ENCODE data around the gene MYO18B. TPM values are rescaled to one million over a fixed set of nuclear protein-coding genes. Genes with fewer than 3 reads are reported as not detected.

MYO18B gene
- total and polyA plus RNA-seq, 2 of the 4 experiments (the other 2 are of a cell fraction) = under 0.01 TPM; not detected in 1

GRCh38 chr22:25718135-25718840 is 23.7 kb upstream of the MYO18B start:
- no peak for DNase-seq
- no peak overlapping the region for H3K27ac ChIP-seq (ENCODE audit: insufficient read depth, low read length)
- H3K9ac ChIP-seq (ENCODE audit: low read depth, low read length) = no peak overlapping the region
- H2AK9ac ChIP-seq (replicated peaks; ENCODE audit: low read depth, low read length, poor library complexity) = no peak overlapping the region
- no peak overlapping the region for H3K14ac ChIP-seq (replicated peaks; ENCODE audit: low read depth, low read length)
- no peaks in the 10 kb centered on the region for H3K4me1 ChIP-seq (ENCODE audit: control insufficient read depth, insufficient read depth, low read length)
- H2BK20ac ChIP-seq (ENCODE audit: low read depth, low read length) = no peak overlapping the region
- 90% methylated on average over 2 of the region's 10 CpGs; no CpG with 5 or more reads in 1 of the 2 experiments for WGBS, 2 experiments (ENCODE audit: extremely low coverage in 2 of 2, insufficient read length in 1 of 2)
- H3K4ac ChIP-seq (ENCODE audit: low read depth, low read length) = no peak overlapping the region
- no peak overlapping the region for H2BK120ac ChIP-seq (ENCODE audit: low read depth, low read length)
- no peak overlapping the region for H4K91ac ChIP-seq (ENCODE audit: insufficient read depth, low read depth, low read length)
- in situ Hi-C loops (cut with MboI; ENCODE audit: low sequenced_read_pairs) = no loop called here
- TF ChIP-seq RFX5 (IDR thresholded peaks at IDR 0.05; ENCODE audit: low read depth, low read length) (no peak), RCOR1 (IDR thresholded peaks at IDR 0.05; ENCODE audit: insufficient replicate concordance, low read length) (no peak), NFE2L2 (IDR thresholded peaks at IDR 0.05; ENCODE audit: low read depth, low read length) (no peak), MAFK (IDR thresholded peaks at IDR 0.05; ENCODE audit: low read depth, low read length) (no peak), USF2 (IDR thresholded peaks at IDR 0.05; ENCODE audit: low read depth, low read length) (no peak), BHLHE40 (IDR thresholded peaks at IDR 0.05; ENCODE audit: low read depth, low read length) (no peak), FOS (IDR thresholded peaks at IDR 0.05; ENCODE audit: low read depth, low read length) (no peak), ELK1 (IDR thresholded peaks at IDR 0.05; ENCODE audit: borderline replicate concordance, low read depth, low read length) (no peak), SMC3 (IDR thresholded peaks at IDR 0.05; ENCODE audit: low read depth, low read length) (no peak), CTCF (conservative IDR thresholded peaks at IDR 0.05; ENCODE audit: low read depth, low read length) (no peak), CHD1 (IDR thresholded peaks at IDR 0.05; ENCODE audit: low read depth, low read length) (no peak)
- ATAC-seq (ENCODE audit: low read depth) = no peak
- dilution Hi-C loops (cut with HindIII; ENCODE audit: low sequenced_read_pairs, unreplicated experiment) = no loop called here
- no peak overlapping the region for H4K5ac ChIP-seq (ENCODE audit: low read depth, low read length)
- no peak overlapping the region for H3K4me3 ChIP-seq (ENCODE audit: insufficient read depth, low read depth, low read length)
- H3K56ac ChIP-seq (ENCODE audit: extremely low read depth, insufficient read depth, low read length) = no peak overlapping the region
- H2AFZ ChIP-seq (replicated peaks; ENCODE audit: low read length, poor library complexity) = no peak overlapping the region
- no peaks in the 10 kb centered on the region for H3K79me1 ChIP-seq (ENCODE audit: low read depth in 1 of 2, low read length in 2 of 2)
- H3K27me3 ChIP-seq (ENCODE audit: control insufficient read depth, insufficient read depth, low read length) = no peaks in the 10 kb centered on the region
- H4K20me1 ChIP-seq (ENCODE audit: insufficient read depth, low read length) = no peaks in the 10 kb centered on the region
- no peak overlapping the region for H3K4me2 ChIP-seq (ENCODE audit: low read depth, low read length)
- no peak overlapping the region for H2BK15ac ChIP-seq (ENCODE audit: low read depth, low read length)
- CTCF ChIA-PET = no interaction called here
- POLR2A ChIA-PET (ENCODE audit: unreplicated experiment) = no interaction called here
- no peak overlapping the region for H4K8ac ChIP-seq (ENCODE audit: low read depth in 2 of 2, low read length in 2 of 2)
- no peaks in the 10 kb centered on the region for H3K9me3 ChIP-seq (ENCODE audit: control insufficient read depth, insufficient read depth, low read length)
- no peaks in the 10 kb centered on the region for H3K36me3 ChIP-seq (ENCODE audit: control insufficient read depth, insufficient read depth, low read length)
- H3K18ac ChIP-seq (ENCODE audit: low read depth, low read length) = no peak overlapping the region
- H2BK5ac ChIP-seq (ENCODE audit: low read depth, low read length, poor library complexity, severe bottlenecking) = no peak overlapping the region
- no peak overlapping the region for H2AK5ac ChIP-seq (ENCODE audit: low read depth, low read length)
- intact Hi-C loops (cut with micrococcal nuclease) = no loop called here
- no peak overlapping the region for H3K23ac ChIP-seq (ENCODE audit: low read depth, low read length)
- no peaks in the 10 kb centered on the region for H3K9me1 ChIP-seq (ENCODE audit: insufficient read depth, low read length)
- BruUV-seq (replicated peaks) = no TSS peak
